HepG2 (cell line): ENCODE data around the gene STARD13. TPM values are rescaled to one million over a fixed set of nuclear protein-coding genes. Genes with fewer than 3 reads are reported as not detected.

ENCODE experiments used
- ATAC-seq: fragments of 200-7000 bp; cut with Tn5 transposase; 3 replicates; pipeline ENCODE4 v1.9.1; 2020; ENCODE audit warnings: mild to moderate bottlenecking, moderate library complexity
- BruUV-seq: library from RNA; stranded (reverse); fragments of 400-500 nt; replicated peaks from 2 replicates; lab custom pipeline; 2021; lab: Mats Ljungman, UMichigan
- CTCF ChIA-PET: fragments of 300-600 bp; formaldehyde crosslinking; extraction: SDS; loops from one replicate; lab custom pipeline; 2021; ENCODE audit warnings: low total read pairs, inconsistent platforms, low intra/inter-chr PET ratio; lab: Yijun Ruan, JAX
- POLR2A ChIA-PET: fragments of 350-600 bp; sonication (Branson Sonifier 250); formaldehyde crosslinking; loops from one replicate; lab custom pipeline; 2020; ENCODE audit warnings: antibody characterized with exemption, inconsistent platforms; lab: Yijun Ruan, JAX
- DNase-seq: peaks from one replicate; pipeline ENCODE4 v3.0.0-alpha.2; 2015; ENCODE audit warnings: low spot score
- FAIRE-seq: peaks from 3 replicates; lab custom pipeline; 2011; peaks lifted over from hg19 to GRCh38; lab: Jason Lieb, UNC
- H2AFZ ChIP-seq: one replicate; pipeline ENCODE4 v1.6.1; 2011; ENCODE audit warnings: low read length, inconsistent platforms
- H3K27ac ChIP-seq: fragments of 300-600 bp; 3 replicates; pipeline ENCODE4 v1.8.0; 2011; ENCODE audit warnings: mixed run types, mild to moderate bottlenecking, mixed read lengths, low read length, inconsistent platforms; ENCODE audit not compliant: insufficient read depth; ENCODE audit errors: extremely low read length
- H3K27me3 ChIP-seq, 2 experiments: fragments of 200-600 bp in 1 of 2; 2 replicates in 1 of 2; 3 replicates in 1 of 2; pipeline versions ENCODE4 v1.6.0 to v1.8.0; 2011; ENCODE audit warnings: low read length in 2 of 2, mild to moderate bottlenecking in 2 of 2, moderate library complexity in 2 of 2, inconsistent platforms in 1 of 2; ENCODE audit not compliant: insufficient read depth in 2 of 2, control insufficient read depth in 1 of 2
- H3K36me3 ChIP-seq, 2 experiments: fragments of 200-600 bp in 1 of 2; replicated peaks in 1 of 2; 2 replicates in 1 of 2; 3 replicates in 1 of 2; pipeline versions ENCODE4 v1.5.1 to v1.8.0; 2011; ENCODE audit warnings: low read length in 2 of 2, inconsistent platforms in 1 of 2; ENCODE audit not compliant: insufficient read depth in 2 of 2, control insufficient read depth in 1 of 2
- H3K4me1 ChIP-seq: 2 replicates; pipeline ENCODE4 v1.5.1; 2012; ENCODE audit warnings: low read length, inconsistent platforms; ENCODE audit not compliant: insufficient read depth
- H3K4me2 ChIP-seq: 2 replicates; pipeline ENCODE4 v1.6.0; 2011; ENCODE audit warnings: low read depth, low read length, inconsistent platforms
- H3K4me3 ChIP-seq, 3 experiments: fragments of 200-600 bp in 1 of 3; sonication (generic), shearing (Covaris generic) in 1 of 3; replicated peaks in 1 of 3; 2 replicates each; pipeline ENCODE4 v1.5.1; 2011 to 2016; ENCODE audit warnings: low read length in 3 of 3, inconsistent platforms in 2 of 3, low read depth in 2 of 3, mild to moderate bottlenecking in 2 of 3, control low read depth in 1 of 3, mixed read lengths in 1 of 3; ENCODE audit not compliant: insufficient read depth in 1 of 3
- H3K79me2 ChIP-seq: one replicate; pipeline ENCODE4 v1.6.1; 2011; ENCODE audit warnings: low read length, inconsistent platforms; ENCODE audit not compliant: insufficient read depth
- H3K9ac ChIP-seq: 2 replicates; pipeline ENCODE4 v1.6.0; 2011; ENCODE audit warnings: mild to moderate bottlenecking, low read depth, low read length, inconsistent platforms; ENCODE audit not compliant: insufficient read depth
- H3K9me3 ChIP-seq: 2 replicates; pipeline ENCODE4 v1.5.1; 2012; ENCODE audit warnings: mild to moderate bottlenecking, low read length
- H4K20me1 ChIP-seq: 2 replicates; pipeline ENCODE4 v1.6.0; 2011; ENCODE audit warnings: inconsistent platforms, mild to moderate bottlenecking, low read length, moderate library complexity; ENCODE audit not compliant: insufficient read depth
- ARNT2 ChIP-seq: sonication (generic); formaldehyde crosslinking; IDR thresholded peaks from 2 replicates; pipeline ENCODE4 v1.8.0; 2022; ENCODE audit warnings: mild to moderate bottlenecking, low read depth, missing genetic modification reagents, moderate library complexity
- RBM39 ChIP-seq: fragments of 200-400 bp; formaldehyde crosslinking; IDR thresholded peaks from one replicate; pipeline ENCODE4 v1.6.1; 2018; ENCODE audit warnings: antibody characterized with exemption, mild to moderate bottlenecking, low read depth, low read length; ENCODE audit not compliant: poor library complexity, severe bottlenecking
- TAF15 ChIP-seq: fragments of 200-400 bp; formaldehyde crosslinking; IDR thresholded peaks from one replicate; pipeline ENCODE4 v1.6.1; 2018; ENCODE audit warnings: mild to moderate bottlenecking, low read depth, low read length; ENCODE audit not compliant: poor library complexity, severe bottlenecking
- YEATS2 ChIP-seq: sonication (generic); formaldehyde crosslinking; IDR thresholded peaks from 2 replicates; pipeline ENCODE4 v1.4.0; 2020; ENCODE audit warnings: missing genetic modification reagents, borderline replicate concordance
- ZNF232 ChIP-seq: sonication (generic); formaldehyde crosslinking; IDR thresholded peaks from 2 replicates; pipeline ENCODE4 v1.4.0; 2020; ENCODE audit warnings: missing genetic modification reagents, borderline replicate concordance
- ZNF3 ChIP-seq: IDR thresholded peaks from 2 replicates; pipeline ENCODE4 v1.7.0; 2017; ENCODE audit warnings: inconsistent platforms
- ZNF580 ChIP-seq: IDR thresholded peaks from 2 replicates; pipeline ENCODE4 v1.6.1; 2016; ENCODE audit warnings: low read depth, borderline replicate concordance
- ZNF737 ChIP-seq: sonication (generic); formaldehyde crosslinking; IDR thresholded peaks from 2 replicates; pipeline ENCODE4 v1.5.0; 2020; ENCODE audit warnings: missing genetic modification reagents, mild to moderate bottlenecking, borderline replicate concordance
- ZUFSP ChIP-seq: sonication (generic); formaldehyde crosslinking; IDR thresholded peaks from 2 replicates; pipeline ENCODE4 v1.9.0; 2021; ENCODE audit warnings: missing genetic modification reagents, mild to moderate bottlenecking, borderline replicate concordance
- WGBS: methylation state at CpG from one replicate; pipeline ENCODE4 v1.1.6; 2017; ENCODE audit warnings: low lambda C conversion rate; 5-methylcytosine and 5-hydroxymethylcytosine counted together
- in situ Hi-C: cut with HindIII; loops from 2 replicates; pipeline ENCODE4 v1.10.0; 2017; ENCODE audit warnings: low pct_unique_long_range_greater_than_20kb; ENCODE audit not compliant: extremely low pct_ligation_motif_present
- intact Hi-C: fragments of 100-400 bp; cut with micrococcal nuclease; formaldehyde crosslinking; loops from one replicate; pipeline ENCODE4 v1.10.0; 2022; ENCODE audit not compliant: unreplicated experiment
- polyA plus RNA-seq, 8 experiments: library from polyadenylated mRNA; depleted of rRNA in 3 of 8; stranded (reverse) in 7 of 8; unstranded in 1 of 8; fragments of >200 nt; fragmentation: Illumina TruSeq in 4 of 8; extraction: Trizol in 4 of 8; gene quantifications; 2 replicates each; pipeline versions ENCODE4 v1.2.1 to v1.2.3, GENCODE V29; 2011 to 2016; ENCODE audit warnings: low read depth in 4 of 8, missing spikeins in 1 of 8, mixed read lengths in 1 of 8; ENCODE audit not compliant: insufficient read depth in 1 of 8
- total RNA-seq, 5 experiments: library from RNA; depleted of rRNA; stranded (reverse); fragments of >200 nt; fragmentation: Illumina TruSeq; extraction: Trizol; gene quantifications; 2 replicates each; pipeline ENCODE4 v1.2.3, GENCODE V29; 2016; ENCODE audit warnings: low read depth in 1 of 5
- TF ChIP-seq, protein P1 (sequence below): sonication (generic); formaldehyde crosslinking; IDR thresholded peaks from 2 replicates; pipeline ENCODE4 v1.4.0; 2020; ENCODE audit warnings: missing genetic modification reagents
- TF ChIP-seq, protein P2 (sequence below): sonication (generic); formaldehyde crosslinking; IDR thresholded peaks from 2 replicates; pipeline ENCODE4 v1.8.0; 2022; ENCODE audit warnings: mild to moderate bottlenecking, missing genetic modification reagents, borderline replicate concordance

Gene STARD13
- total and polyA plus RNA-seq, 2 of the 13 experiments (the other 11 are each of a cell fraction or from before 2014, with no cell fraction given), result 12.8 to 14.3 TPM

- no peaks in the 10 kb centered on the region for H3K79me2 ChIP-seq
- ATAC-seq (no peak), FAIRE-seq (no peak), DNase-seq (no peak)
- no TSS peak for BruUV-seq
- no peaks in the 10 kb centered on the region for H4K20me1 ChIP-seq
- intact Hi-C loops, result no loop called here
- ChIA-PET POLR2A (no interaction called here), CTCF (no interaction called here)
- H3K36me3 ChIP-seq, result peaks cover 3 to 13% of the 10 kb centered on the region in 2 experiments
- no peaks in the 10 kb centered on the region for H3K27me3 ChIP-seq
- TF ChIP-seq ZNF580 (CRISPR knock-in tag), result no peak
- TF ChIP-seq ZNF737 (CRISPR knock-in tag), result no peak
- TF ChIP-seq, protein P1, sequence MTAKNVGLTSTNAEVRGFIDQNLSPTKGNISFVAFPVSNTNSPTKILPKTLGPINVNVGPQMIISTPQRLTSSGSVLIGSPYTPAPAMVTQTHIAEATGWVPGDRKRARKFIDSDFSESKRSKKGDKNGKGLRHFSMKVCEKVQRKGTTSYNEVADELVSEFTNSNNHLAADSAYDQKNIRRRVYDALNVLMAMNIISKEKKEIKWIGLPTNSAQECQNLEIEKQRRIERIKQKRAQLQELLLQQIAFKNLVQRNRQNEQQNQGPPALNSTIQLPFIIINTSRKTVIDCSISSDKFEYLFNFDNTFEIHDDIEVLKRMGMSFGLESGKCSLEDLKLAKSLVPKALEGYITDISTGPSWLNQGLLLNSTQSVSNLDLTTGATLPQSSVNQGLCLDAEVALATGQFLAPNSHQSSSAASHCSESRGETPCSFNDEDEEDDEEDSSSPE (CRISPR knock-in tag), result no peak
- no peak for TF ChIP-seq RBM39
- no peak overlapping the region for H3K4me3 ChIP-seq
- peaks cover 27% of the 10 kb centered on the region for H3K4me1 ChIP-seq
- no peaks in the 10 kb centered on the region for H3K9me3 ChIP-seq
- in situ Hi-C loops, result no loop called here
- H3K4me2 ChIP-seq, result no peak overlapping the region
- no peak overlapping the region for H2AFZ ChIP-seq
- no peak overlapping the region for H3K9ac ChIP-seq
- WGBS, result 96% methylated on average over 2 of the region's 2 CpGs
- no peak overlapping the region for H3K27ac ChIP-seq
Measured at GRCh38 chr13:33175991-33176390, 109.6 kb downstream of the STARD13 start.

- CTCF ChIA-PET, result no interaction called here
- in situ Hi-C loops, result no loop called here
- Histone ChIP-seq H3K27ac (no peak overlapping the region), H3K9me3 (no peaks in the 10 kb centered on the region), H3K36me3 (peaks cover 3 to 13% of the 10 kb centered on the region in 2 experiments), H3K9ac (no peak overlapping the region), H3K27me3 (no peaks in the 10 kb centered on the region), H3K4me2 (no peak overlapping the region), H3K4me3 (no peak overlapping the region), H4K20me1 (no peaks in the 10 kb centered on the region), H3K79me2 (no peaks in the 10 kb centered on the region), H2AFZ (no peak overlapping the region), H3K4me1 (peaks cover 27% of the 10 kb centered on the region)
- DNase-seq, result no peak
- 98% methylated on average over 2 of the region's 2 CpGs for WGBS
- POLR2A ChIA-PET, result no interaction called here
- intact Hi-C loops, result no loop called here
- FAIRE-seq, result no peak
- no TSS peak for BruUV-seq
- no peak for ATAC-seq
- TF ChIP-seq ZNF3 (CRISPR knock-in tag) (no peak), ZNF232 (CRISPR knock-in tag) (no peak), ZUFSP (no peak), ARNT2 (CRISPR knock-in tag) (no peak), TAF15 (no peak), YEATS2 (CRISPR knock-in tag) (no peak)
- TF ChIP-seq, protein P2, sequence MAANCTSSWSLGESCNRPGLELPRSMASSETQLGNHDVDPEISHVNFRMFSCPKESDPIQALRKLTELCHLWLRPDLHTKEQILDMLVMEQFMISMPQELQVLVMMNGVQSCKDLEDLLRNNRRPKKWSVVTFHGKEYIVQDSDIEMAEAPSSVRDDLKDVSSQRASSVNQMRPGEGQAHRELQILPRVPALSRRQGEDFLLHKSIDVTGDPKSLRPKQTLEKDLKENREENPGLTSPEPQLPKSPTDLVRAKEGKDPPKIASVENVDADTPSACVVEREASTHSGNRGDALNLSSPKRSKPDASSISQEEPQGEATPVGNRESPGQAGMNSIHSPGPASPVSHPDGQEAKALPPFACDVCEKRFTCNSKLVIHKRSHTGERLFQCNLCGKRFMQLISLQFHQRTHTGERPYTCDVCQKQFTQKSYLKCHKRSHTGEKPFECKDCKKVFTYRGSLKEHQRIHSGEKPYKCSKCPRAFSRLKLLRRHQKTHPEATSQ, result no peak
Measured at GRCh38 chr13:33174931-33175330, 110.6 kb downstream of the STARD13 start.
